ENCODE measurements around the gene FUT7. TPM values are rescaled to one million over a fixed set of nuclear protein-coding genes. Genes with fewer than 3 reads are reported as not detected.

Gene FUT7
- total and polyA plus RNA-seq, 2 of the 13 experiments (the other 11 are each of a cell fraction or from before 2014, with no cell fraction given) = 0.05 TPM; not detected in 1

- intact Hi-C loops (cut with micrococcal nuclease; ENCODE audit: unreplicated experiment) = no loop called here
- Histone ChIP-seq H3K4me1 (ENCODE audit: insufficient read depth, low read length) (peaks cover 8% of the 10 kb centered on the region), H2AFZ (ENCODE audit: low read length) (no peak overlapping the region), H3K36me3 (replicated peaks in 1 of 2; ENCODE audit: control insufficient read depth in 1 of 2, insufficient read depth in 2 of 2, low read length in 2 of 2) (peaks cover 1 to 2% of the 10 kb centered on the region in 2 experiments; a peak in 1 of 5 replicates), H4K20me1 (ENCODE audit: insufficient read depth, low read length) (no peaks in the 10 kb centered on the region), H3K27ac (ENCODE audit: extremely low read length, insufficient read depth, low read length) (no peak overlapping the region), H3K4me2 (ENCODE audit: low read depth, low read length) (no peak overlapping the region), H3K4me3 (replicated peaks in 1 of 3; ENCODE audit: insufficient read depth in 1 of 3, low read depth in 2 of 3, low read length in 3 of 3) (no peak overlapping the region), H3K79me2 (ENCODE audit: insufficient read depth, low read length) (no peaks in the 10 kb centered on the region), H3K9ac (ENCODE audit: insufficient read depth, low read depth, low read length) (no peak overlapping the region), H3K27me3 (ENCODE audit: control insufficient read depth in 1 of 2, insufficient read depth in 2 of 2, low read length in 2 of 2) (no peaks in the 10 kb centered on the region), H3K9me3 (ENCODE audit: low read length) (no peaks in the 10 kb centered on the region)
- FAIRE-seq (no peak), DNase-seq (ENCODE audit: low spot score) (no peak), ATAC-seq (no peak)
- BruUV-seq (replicated peaks) = no TSS peak
- in situ Hi-C loops (cut with HindIII; ENCODE audit: extremely low pct_ligation_motif_present, low pct_unique_long_range_greater_than_20kb) = no loop called here
- 100% methylated on average over 15 of the region's 28 CpGs for WGBS (ENCODE audit: low lambda C conversion rate)
- POLR2A ChIA-PET = no interaction called here
- CTCF ChIA-PET (ENCODE audit: low intra/inter-chr PET ratio, low total read pairs) = no interaction called here
- TF ChIP-seq ZBTB4 (CRISPR knock-in tag; IDR thresholded peaks at IDR 0.05; ENCODE audit: borderline replicate concordance) (no peak), TBP (CRISPR knock-in tag; IDR thresholded peaks at IDR 0.05) (no peak), ZNF672 (CRISPR knock-in tag; IDR thresholded peaks at IDR 0.05) (no peak), KAT2B (IDR thresholded peaks at IDR 0.05; ENCODE audit: borderline replicate concordance, low read depth, low read length) (no peak), RBM39 (IDR thresholded peaks at IDR 0.05; ENCODE audit: low read depth, low read length, poor library complexity, severe bottlenecking) (no peak), MEF2D (CRISPR knock-in tag; IDR thresholded peaks at IDR 0.05) (no peak), SMC3 (IDR thresholded peaks at IDR 0.05; ENCODE audit: low read length) (no peak), SRSF1 (optimal IDR thresholded peaks at IDR 0.05; ENCODE audit: low read depth, low read length) (no peak), ZNF891 (CRISPR knock-in tag; IDR thresholded peaks at IDR 0.05) (no peak), ZNF790 (CRISPR knock-in tag; IDR thresholded peaks at IDR 0.05; ENCODE audit: borderline replicate concordance) (no peak), ZNF530 (CRISPR knock-in tag; IDR thresholded peaks at IDR 0.05; ENCODE audit: low read depth) (no peak), THAP9 (CRISPR knock-in tag; IDR thresholded peaks at IDR 0.05; ENCODE audit: borderline replicate concordance) (no peak), MTA1 (CRISPR knock-in tag; IDR thresholded peaks at IDR 0.05; ENCODE audit: borderline replicate concordance) (no peak), RBAK (CRISPR knock-in tag; IDR thresholded peaks at IDR 0.05) (no peak)
- TF ChIP-seq, protein P1, sequence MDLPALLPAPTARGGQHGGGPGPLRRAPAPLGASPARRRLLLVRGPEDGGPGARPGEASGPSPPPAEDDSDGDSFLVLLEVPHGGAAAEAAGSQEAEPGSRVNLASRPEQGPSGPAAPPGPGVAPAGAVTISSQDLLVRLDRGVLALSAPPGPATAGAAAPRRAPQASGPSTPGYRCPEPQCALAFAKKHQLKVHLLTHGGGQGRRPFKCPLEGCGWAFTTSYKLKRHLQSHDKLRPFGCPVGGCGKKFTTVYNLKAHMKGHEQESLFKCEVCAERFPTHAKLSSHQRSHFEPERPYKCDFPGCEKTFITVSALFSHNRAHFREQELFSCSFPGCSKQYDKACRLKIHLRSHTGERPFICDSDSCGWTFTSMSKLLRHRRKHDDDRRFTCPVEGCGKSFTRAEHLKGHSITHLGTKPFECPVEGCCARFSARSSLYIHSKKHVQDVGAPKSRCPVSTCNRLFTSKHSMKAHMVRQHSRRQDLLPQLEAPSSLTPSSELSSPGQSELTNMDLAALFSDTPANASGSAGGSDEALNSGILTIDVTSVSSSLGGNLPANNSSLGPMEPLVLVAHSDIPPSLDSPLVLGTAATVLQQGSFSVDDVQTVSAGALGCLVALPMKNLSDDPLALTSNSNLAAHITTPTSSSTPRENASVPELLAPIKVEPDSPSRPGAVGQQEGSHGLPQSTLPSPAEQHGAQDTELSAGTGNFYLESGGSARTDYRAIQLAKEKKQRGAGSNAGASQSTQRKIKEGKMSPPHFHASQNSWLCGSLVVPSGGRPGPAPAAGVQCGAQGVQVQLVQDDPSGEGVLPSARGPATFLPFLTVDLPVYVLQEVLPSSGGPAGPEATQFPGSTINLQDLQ (CRISPR knock-in tag; IDR thresholded peaks at IDR 0.05) = no peak
- TF ChIP-seq, protein P2, sequence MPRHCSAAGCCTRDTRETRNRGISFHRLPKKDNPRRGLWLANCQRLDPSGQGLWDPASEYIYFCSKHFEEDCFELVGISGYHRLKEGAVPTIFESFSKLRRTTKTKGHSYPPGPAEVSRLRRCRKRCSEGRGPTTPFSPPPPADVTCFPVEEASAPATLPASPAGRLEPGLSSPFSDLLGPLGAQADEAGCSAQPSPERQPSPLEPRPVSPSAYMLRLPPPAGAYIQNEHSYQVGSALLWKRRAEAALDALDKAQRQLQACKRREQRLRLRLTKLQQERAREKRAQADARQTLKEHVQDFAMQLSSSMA (CRISPR knock-in tag; IDR thresholded peaks at IDR 0.05) = no peak
Measured at GRCh38 chr9:137017071-137017470, 14.8 kb downstream of the FUT7 start.
